Left ventricle myocardium inferior (tissue), 1 donor: ENCODE results near the gene MGRN1. TPM values are rescaled to one million over a fixed set of nuclear protein-coding genes. Genes with fewer than 3 reads are reported as not detected.

Source experiments
- DNase-seq: peaks from one replicate; pipeline ENCODE4 v3.0.0-alpha.2; 2020
- H3K27ac ChIP-seq: fragments of 200-600 bp; replicated peaks from 2 replicates; pipeline ENCODE4 v1.8.0; 2021
- H3K27me3 ChIP-seq: fragments of 200-600 bp; 2 replicates; pipeline ENCODE4 v1.8.0; 2021; ENCODE audit warnings: low read depth
- H3K36me3 ChIP-seq: fragments of 200-600 bp; 2 replicates; pipeline ENCODE4 v1.8.0; 2021
- H3K4me1 ChIP-seq: fragments of 200-600 bp; 2 replicates; pipeline ENCODE4 v1.8.0; 2021
- H3K4me3 ChIP-seq: fragments of 200-600 bp; 2 replicates; pipeline ENCODE4 v1.8.0; 2021; ENCODE audit warnings: mild to moderate bottlenecking, moderate library complexity
- H3K9me3 ChIP-seq: fragments of 200-600 bp; replicated peaks from 2 replicates; pipeline ENCODE4 v1.8.0; 2021
- intact Hi-C: fragments of 100-400 bp; cut with micrococcal nuclease; formaldehyde crosslinking; loops from one replicate; pipeline ENCODE4 v1.11.0; 2022
- total RNA-seq: library from RNA; stranded (reverse); fragmentation: NEBNext Ultra II Directional; extraction: Animal tissue kit (Norgen Biotek cat#: 25700); gene quantifications from one replicate; pipeline ENCODE4 v1.2.1, GENCODE V29; 2021
- TF ChIP-seq, protein P1 (sequence below): fragments of 200-600 bp; IDR thresholded peaks from 2 replicates; pipeline ENCODE4 v1.8.0; 2021; ENCODE audit warnings: antibody characterized with exemption, mild to moderate bottlenecking, borderline replicate concordance
- donor health status: DM: no; HTN: yes; CAD: no; lungs with severe emphysema.

Gene MGRN1
- total RNA-seq, 1 donor from 2014 or later = 30.5 TPM

DNA sequence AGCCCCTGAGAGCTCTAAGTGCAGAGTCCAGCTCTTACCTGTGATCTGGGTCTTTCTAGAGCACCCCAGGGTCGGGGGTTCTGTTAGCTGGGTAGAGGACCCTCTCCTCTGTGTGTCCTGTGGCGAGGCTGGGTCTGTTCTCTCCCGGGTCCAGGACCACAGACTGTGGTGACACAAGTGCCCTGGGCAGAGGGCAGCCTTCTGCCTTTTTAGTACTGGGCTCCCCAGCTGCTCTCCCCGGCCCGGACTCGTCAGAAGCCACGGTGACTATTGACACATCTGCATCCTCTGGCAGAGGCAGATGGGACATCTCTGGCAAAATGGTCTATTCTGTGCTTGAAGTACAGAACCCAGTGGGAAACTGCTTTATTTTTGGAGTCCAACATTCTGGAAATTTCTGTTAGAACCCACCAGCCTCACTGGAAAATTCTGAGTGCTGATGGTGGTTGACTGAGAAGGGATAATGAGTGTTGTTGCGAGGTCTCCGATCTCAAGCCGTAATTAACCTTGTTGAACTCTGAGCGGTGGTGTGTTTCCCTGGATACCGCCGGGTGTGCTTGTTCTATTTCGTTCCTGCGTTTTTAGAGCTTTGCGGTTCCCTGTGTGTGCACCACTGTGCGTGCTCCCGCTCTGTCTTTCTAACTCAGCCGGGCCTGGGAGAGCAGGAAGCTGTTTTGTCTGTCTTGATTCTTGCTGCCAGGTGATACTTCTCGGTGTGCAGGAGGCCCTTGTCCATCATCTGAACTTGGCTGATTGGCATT lies 42.8 kb downstream of the MGRN1 start:
- H3K9me3 ChIP-seq = no peaks in the 10 kb centered on the region
- no peak for DNase-seq
- no peaks in the 10 kb centered on the region for H3K27me3 ChIP-seq
- no peak overlapping the region for H3K4me3 ChIP-seq
- H3K36me3 ChIP-seq = peaks cover 69% of the 10 kb centered on the region
- no peak overlapping the region for H3K27ac ChIP-seq
- intact Hi-C loops = no loop called here
- TF ChIP-seq, protein P1, sequence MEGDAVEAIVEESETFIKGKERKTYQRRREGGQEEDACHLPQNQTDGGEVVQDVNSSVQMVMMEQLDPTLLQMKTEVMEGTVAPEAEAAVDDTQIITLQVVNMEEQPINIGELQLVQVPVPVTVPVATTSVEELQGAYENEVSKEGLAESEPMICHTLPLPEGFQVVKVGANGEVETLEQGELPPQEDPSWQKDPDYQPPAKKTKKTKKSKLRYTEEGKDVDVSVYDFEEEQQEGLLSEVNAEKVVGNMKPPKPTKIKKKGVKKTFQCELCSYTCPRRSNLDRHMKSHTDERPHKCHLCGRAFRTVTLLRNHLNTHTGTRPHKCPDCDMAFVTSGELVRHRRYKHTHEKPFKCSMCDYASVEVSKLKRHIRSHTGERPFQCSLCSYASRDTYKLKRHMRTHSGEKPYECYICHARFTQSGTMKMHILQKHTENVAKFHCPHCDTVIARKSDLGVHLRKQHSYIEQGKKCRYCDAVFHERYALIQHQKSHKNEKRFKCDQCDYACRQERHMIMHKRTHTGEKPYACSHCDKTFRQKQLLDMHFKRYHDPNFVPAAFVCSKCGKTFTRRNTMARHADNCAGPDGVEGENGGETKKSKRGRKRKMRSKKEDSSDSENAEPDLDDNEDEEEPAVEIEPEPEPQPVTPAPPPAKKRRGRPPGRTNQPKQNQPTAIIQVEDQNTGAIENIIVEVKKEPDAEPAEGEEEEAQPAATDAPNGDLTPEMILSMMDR = no peak
- peaks cover 23% of the 10 kb centered on the region for H3K4me1 ChIP-seq

DNA sequence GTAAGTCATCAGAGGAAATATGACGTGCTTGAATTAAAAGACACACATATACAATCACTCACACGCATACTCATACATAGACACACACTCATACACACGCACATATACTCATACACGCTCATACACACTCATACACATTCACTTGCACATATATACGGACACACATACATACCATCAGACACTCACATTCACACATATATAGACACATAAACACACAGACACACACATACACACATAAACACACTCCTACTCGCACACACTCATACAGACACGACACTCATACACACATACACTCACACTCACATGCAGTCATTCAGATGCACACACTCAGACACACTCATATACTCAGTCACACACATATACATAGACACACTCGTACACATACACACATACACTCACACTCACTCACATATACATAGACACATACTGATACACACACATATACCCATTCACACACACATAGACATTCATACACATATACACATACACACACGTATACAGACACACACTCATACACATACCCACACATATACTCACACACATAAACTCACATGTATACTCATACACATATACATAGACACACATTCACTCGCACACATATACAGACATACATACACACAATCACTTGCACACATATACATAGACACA lies 43.8 kb downstream of the MGRN1 start:
- H3K27me3 ChIP-seq = no peaks in the 10 kb centered on the region
- peaks cover 78% of the 10 kb centered on the region for H3K36me3 ChIP-seq
- H3K4me3 ChIP-seq = no peak overlapping the region
- H3K4me1 ChIP-seq = peaks cover 24% of the 10 kb centered on the region
- TF ChIP-seq, protein P1 = no peak
- H3K27ac ChIP-seq = no peak overlapping the region
- H3K9me3 ChIP-seq = no peaks in the 10 kb centered on the region
- intact Hi-C loops = no loop called here
- no peak for DNase-seq

DNA sequence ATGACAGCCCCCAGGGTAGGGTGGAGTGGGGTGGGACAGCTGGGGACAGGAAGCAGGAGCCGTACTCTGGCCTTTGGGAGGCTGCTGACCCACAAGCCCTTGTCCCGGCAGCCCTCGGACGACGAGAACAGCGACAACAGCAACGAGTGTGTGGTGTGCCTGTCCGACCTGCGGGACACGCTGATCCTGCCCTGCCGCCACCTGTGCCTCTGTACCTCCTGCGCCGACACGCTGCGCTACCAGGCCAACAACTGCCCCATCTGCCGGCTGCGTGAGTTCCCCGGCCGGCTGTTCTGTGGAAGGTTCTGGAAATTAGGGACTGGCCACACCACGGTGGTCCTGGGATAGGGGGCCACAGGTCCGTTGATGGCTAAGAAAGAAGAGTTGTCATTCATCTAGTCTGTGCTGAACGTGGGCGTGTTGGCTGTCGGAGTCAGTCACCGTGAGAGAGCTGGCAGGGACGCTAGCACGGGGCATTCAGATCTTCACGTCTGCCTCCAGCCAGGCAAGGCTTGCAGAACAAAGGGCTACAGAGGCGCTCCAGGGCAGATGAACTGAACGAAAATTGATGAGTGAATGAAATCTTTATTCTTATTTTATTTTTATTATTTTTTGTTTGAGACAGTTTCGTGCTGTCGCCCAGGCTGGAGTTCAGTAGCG lies 48.9 kb downstream of the MGRN1 start:
- no peak overlapping the region for H3K27ac ChIP-seq
- no peaks in the 10 kb centered on the region for H3K27me3 ChIP-seq
- H3K4me1 ChIP-seq = peaks cover 31% of the 10 kb centered on the region
- TF ChIP-seq, protein P1 = no peak
- DNase-seq = no peak
- no peaks in the 10 kb centered on the region for H3K9me3 ChIP-seq
- peaks cover 58% of the 10 kb centered on the region for H3K36me3 ChIP-seq
- no peak overlapping the region for H3K4me3 ChIP-seq
- intact Hi-C loops = no loop called here

DNA sequence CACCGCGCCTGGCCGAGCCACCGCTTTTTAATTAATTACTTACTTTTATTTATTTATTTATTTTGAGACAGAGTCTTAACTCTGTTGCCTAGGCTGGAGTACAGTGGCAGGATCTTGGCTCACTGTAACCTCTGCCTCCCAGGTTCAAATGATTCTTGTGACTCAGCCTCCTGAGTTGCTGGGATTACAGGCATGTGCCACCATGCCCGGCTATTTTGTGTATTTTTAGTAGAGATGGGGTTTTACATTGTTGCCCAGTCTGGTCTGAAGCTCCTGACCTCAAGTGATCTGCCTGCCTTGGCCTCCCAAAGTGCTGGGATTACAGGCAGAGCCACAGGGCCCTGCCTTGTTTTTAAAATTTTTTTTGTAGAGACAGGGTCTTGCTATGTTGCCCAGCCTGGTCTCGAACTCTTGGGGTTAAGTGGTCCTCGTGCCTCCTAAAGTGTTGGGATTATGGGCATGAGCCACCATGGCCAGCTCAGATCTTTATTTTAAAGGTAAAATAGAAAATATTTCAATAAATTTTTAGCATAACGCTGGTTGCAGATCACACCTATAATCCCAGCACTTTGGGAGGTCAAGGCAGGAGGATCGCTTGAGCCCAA lies 50.4 kb downstream of the MGRN1 start:
- Histone ChIP-seq H3K9me3 (no peaks in the 10 kb centered on the region), H3K4me1 (peaks cover 46% of the 10 kb centered on the region), H3K27me3 (no peaks in the 10 kb centered on the region), H3K36me3 (peaks cover 42% of the 10 kb centered on the region), H3K4me3 (no peak overlapping the region), H3K27ac (no peak overlapping the region)
- no peak for DNase-seq
- intact Hi-C loops = no loop called here
- TF ChIP-seq, protein P1 = no peak
